Activated T-cell treated with anti-CD3 and anti-CD28 coated beads for 48 hours (primary cell): ENCODE results near the gene KCNQ2.
A peak's percentile ranks its signal among the peaks of the same experiment; 100 is the strongest.
"Not testable (repeated sequence)": the region's sequence is repeated elsewhere in the genome, so short reads cannot be mapped to it uniquely, and the experiment has no call there.

ENCODE experiments used
- DNase-seq: peaks from one replicate; pipeline ENCODE4 v3.0.0-alpha.2; 2020; ENCODE audit warnings: low read depth

The KCNQ2 gene

GRCh38 chr20:63385819-63386218 lies 86.6 kb downstream of the KCNQ2 start:
- DNase-seq = no peak

- DNase-seq = no peak
Observed at GRCh38 chr20:63384336-63384735, 88.1 kb downstream of the KCNQ2 start.

GRCh38 chr20:63383556-63383955 lies 88.9 kb downstream of the KCNQ2 start:
- no peak for DNase-seq

GRCh38 chr20:63382551-63383300 lies 89.7 kb downstream of the KCNQ2 start:
- no peak for DNase-seq

- DNase-seq = peak; percentile 31
Observed at GRCh38 chr20:63381781-63382431, 90.5 kb downstream of the KCNQ2 start.

GRCh38 chr20:63380346-63380870 lies 92.0 kb downstream of the KCNQ2 start:
- DNase-seq = no peak

- DNase-seq = not testable (repeated sequence)
Observed at GRCh38 chr20:63379872-63380271, 92.6 kb downstream of the KCNQ2 start.

GRCh38 chr20:63379296-63379695 lies 93.2 kb downstream of the KCNQ2 start:
- DNase-seq = no peak

GRCh38 chr20:63378626-63379025 lies 93.8 kb downstream of the KCNQ2 start:
- DNase-seq = no peak

- DNase-seq = no peak
Observed at GRCh38 chr20:63377951-63378381, 94.5 kb downstream of the KCNQ2 start.

- DNase-seq = no peak
Observed at GRCh38 chr20:63377256-63377941, 95.1 kb downstream of the KCNQ2 start.

- DNase-seq = no peak
Observed at GRCh38 chr20:63376283-63377250, 95.9 kb downstream of the KCNQ2 start.

- no peak for DNase-seq
Observed at GRCh38 chr20:63375438-63375837, 97.0 kb downstream of the KCNQ2 start.

- no peak for DNase-seq
Observed at GRCh38 chr20:63374504-63374903, 98.0 kb downstream of the KCNQ2 start.

- DNase-seq = no peak
Observed at GRCh38 chr20:63373996-63374395, 98.5 kb downstream of the KCNQ2 start.

GRCh38 chr20:63372971-63373885 lies 99.2 kb downstream of the KCNQ2 start:
- DNase-seq = no peak

- no peak for DNase-seq
Observed at GRCh38 chr20:63371291-63371865, 101.1 kb downstream of the KCNQ2 start.

- DNase-seq = no peak
Observed at GRCh38 chr20:63370618-63371187, 101.8 kb downstream of the KCNQ2 start.

- DNase-seq = no peak
Observed at GRCh38 chr20:63369724-63370617, 102.5 kb downstream of the KCNQ2 start.
